NCI-H524 (cell line): ENCODE data around the gene RGCC.
"Not testable (repeated sequence)": the region's sequence is repeated elsewhere in the genome, so short reads cannot be mapped to it uniquely, and the experiment has no call there.

ENCODE experiments used
- DNase-seq, 2 experiments: peaks; one replicate each; lab custom pipeline; 2025; lab: John Stamatoyannopoulos, UW

RGCC gene

GRCh38 chr13:41490371-41491015 is 33.1 kb downstream of the RGCC start:
- no peak for DNase-seq

GRCh38 chr13:41491436-41491835 is 34.1 kb downstream of the RGCC start:
- no peak for DNase-seq

DNA sequence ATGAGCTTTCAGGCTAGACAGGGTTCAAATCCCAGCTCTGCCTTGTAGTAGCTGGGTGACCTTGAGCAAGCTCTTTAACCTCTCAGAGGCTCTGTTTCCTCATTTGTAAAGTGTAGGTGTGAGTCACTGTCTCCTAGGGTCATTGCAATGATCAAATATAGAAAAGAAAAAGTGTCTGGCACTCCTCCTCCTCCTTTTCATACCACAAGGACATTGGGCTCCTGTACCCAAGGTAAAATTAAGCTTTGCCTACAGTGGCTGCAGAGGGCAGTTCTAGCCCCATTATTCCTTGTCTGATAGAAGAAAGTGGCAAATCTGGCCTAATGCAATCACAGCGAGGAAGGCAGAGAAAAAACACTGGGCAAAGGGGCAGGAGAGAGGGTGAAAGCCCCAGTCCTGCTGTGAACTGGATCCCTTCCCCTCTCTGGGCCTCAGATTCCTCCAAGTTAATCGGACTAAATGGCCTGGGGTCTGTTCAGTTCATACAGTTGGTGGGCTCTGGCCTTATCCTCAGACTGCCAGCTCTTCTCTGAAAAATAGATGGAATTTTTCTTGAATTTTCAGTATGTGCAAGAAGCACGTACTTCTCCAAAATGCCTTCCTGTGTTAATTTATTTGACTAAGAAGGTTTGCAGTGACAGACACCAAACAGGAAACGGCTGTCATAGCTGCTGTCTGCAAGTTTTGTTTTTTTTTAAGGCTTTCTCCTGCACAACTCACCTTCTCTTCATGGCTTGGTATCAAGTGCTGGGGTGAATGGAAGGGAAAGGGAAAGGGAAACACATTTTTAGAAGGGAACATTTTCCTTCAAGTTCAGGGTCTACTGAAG is 35.3 kb downstream of the RGCC start:
- DNase-seq: no peak

GRCh38 chr13:41494202-41494601 is 36.9 kb downstream of the RGCC start:
- DNase-seq: no peak

DNA sequence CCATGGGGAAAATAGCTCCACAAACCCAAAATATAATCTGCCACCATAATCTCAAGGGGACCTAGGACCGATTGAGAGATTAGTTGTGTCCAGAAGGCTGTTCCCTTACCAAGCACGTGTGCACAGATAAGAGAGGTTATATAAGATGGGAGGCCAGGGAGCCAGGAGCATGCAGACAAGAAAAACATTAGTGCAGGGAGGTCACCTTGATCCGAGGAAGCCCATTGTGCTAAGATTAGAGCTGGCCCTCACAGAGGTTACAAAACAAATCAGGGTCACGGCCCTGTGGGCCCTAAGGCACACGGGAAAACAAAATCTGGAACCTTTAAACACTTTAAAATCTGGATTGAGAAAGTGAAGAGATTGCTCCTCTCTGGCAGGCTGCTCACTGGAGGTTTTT is 37.7 kb downstream of the RGCC start:
- no peak for DNase-seq

GRCh38 chr13:41496420-41497234 is 39.3 kb downstream of the RGCC start:
- DNase-seq: no peak

DNA sequence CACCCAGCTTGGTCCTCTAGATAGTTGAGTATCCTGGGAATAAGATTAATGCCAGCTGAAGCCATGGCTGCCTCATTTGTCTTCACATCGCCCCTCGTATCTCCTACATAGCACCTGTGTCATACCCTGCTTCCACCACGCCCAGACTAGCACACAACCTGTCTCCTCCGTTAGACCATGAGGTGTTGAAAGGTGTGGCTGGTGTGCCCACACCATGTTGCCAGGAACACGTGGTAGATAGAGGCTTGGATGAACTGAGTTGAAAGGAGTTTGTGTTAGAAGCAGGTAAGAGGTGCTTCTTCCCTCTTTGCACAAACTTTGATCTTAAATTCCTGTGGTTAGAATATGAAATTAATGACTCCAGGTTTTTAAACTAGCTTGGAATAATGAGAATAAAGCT is 40.1 kb downstream of the RGCC start:
- DNase-seq: no peak

DNA sequence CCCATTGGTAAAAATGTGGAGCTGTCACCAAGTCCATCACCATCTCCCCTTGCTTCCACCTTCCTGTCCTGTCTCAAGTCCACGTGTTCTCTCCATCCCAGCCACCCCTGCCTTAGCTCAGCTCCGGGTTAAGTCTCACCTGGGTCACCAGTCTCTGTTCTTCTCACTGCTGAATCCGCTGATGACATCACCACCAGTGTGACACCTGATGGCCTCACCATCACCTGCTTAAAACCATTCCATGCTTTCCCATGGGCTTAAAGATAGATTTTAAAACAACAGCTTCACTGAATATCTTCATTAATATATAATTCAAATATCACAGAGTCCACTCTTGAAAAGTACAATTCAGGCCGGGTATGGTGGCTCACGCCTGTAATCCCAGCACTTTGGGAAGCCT is 42.1 kb downstream of the RGCC start:
- DNase-seq: no peak

- DNase-seq: no peak
These were observed 43.2 kb downstream of the RGCC start for GRCh38 chr13:41500511-41500910.

- DNase-seq: no peak
These were observed 43.9 kb downstream of the RGCC start for GRCh38 chr13:41501281-41501680.

DNA sequence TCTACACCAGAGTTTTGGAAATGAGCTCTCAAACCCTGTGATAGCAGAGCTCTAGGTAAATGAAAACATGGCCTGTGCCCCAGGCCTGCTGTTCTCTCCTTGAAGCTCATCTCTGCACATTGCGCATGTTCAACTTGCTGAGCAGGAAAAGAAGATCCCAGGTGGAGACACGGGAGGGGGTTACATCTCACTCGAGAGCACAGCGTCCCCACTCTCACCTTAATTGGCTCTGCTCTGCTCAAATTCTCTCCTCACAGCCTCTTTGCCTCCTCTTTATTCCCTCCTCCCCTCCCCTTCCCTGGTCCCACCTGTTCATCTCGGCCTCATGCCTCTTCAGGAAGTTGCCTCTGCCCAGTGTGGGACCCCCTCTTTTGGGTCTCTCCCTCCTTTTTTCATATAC is 44.7 kb downstream of the RGCC start:
- DNase-seq: peak in 1 of 2 experiments; percentile 6

DNA sequence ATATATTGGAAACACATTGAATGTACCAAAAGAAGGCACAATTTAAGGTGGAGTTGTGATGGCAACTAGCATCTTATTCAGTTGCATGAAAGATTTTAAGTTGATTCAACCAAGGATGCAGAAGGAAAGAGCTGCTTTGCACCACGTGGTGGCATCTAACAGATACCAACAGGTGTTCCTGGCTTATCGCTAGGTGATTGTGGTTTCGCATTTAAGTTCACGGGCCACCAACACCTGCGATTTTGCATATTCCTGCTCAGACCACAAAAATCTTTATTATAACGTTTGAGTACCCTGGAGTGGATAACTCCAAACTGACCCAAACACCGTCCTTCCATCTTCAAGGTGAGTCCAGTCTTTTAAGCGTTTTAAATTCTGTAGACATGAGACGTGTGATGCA is 45.3 kb downstream of the RGCC start:
- DNase-seq: no peak

GRCh38 chr13:41503356-41503755 is 46.0 kb downstream of the RGCC start:
- no peak for DNase-seq

- not testable (repeated sequence) for DNase-seq
These were observed 47.3 kb downstream of the RGCC start for GRCh38 chr13:41504657-41505056.

GRCh38 chr13:41505209-41505835 is 48.0 kb downstream of the RGCC start:
- DNase-seq: no peak

DNA sequence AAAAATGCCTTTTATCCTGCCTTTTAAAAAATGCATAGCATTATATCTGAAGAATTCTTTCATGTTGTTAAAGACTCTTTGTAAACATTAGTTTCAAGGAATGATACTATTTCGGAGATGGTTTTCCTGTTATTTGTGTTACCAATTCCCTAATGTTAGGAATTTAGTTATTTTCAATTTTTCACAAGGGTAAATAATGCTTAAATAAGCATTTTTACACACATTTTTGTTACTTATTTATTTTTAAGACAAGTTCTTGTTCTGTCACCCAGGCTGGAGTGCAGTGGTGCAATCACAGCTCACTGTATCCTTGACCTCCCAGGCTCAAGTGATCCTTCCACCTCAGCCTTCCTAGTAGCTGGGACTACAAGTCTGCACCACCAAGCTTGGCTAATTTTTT is 49.0 kb downstream of the RGCC start:
- no peak for DNase-seq

GRCh38 chr13:41509971-41510370 is 52.6 kb downstream of the RGCC start:
- no peak for DNase-seq

DNA sequence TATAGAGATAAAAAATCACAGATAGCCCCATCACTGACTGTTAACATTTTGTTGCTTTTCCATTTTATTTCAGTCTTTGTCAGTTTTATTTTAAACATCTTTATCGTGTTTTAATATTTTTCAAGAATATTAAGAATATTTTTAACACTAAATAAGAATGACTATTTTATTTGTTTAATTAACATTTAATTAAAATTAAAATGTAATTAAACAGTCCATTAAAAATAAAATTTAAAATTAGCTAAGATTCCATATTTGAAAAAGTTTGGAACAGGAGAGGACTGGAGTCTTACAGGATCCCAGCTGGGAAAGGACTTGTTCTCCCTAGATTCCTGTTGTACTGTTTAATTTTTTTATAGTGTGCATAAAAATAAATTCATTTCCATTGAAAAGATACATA is 54.5 kb downstream of the RGCC start:
- DNase-seq: no peak

- DNase-seq: no peak
These were observed 55.1 kb downstream of the RGCC start for GRCh38 chr13:41512441-41512840.

DNA sequence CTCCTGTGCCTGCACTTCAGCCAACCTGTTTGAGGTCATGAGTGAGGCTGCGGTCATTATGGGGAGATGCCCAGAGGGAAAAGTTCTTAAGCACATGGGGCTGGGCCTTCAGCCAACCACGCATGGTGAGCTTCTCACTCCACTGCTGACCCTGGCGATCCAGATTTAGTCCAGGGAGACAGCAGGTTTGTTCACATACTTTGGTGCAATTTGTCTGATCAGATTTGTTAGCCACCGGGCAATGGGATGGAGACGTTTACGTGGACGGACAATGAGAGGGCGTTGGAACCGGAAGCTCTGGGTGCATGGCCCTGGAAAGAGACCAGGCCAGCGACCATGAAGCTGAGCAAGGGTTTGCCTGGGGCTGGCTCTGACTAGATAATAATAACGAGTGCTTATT is 56.2 kb downstream of the RGCC start:
- DNase-seq: no peak

DNA sequence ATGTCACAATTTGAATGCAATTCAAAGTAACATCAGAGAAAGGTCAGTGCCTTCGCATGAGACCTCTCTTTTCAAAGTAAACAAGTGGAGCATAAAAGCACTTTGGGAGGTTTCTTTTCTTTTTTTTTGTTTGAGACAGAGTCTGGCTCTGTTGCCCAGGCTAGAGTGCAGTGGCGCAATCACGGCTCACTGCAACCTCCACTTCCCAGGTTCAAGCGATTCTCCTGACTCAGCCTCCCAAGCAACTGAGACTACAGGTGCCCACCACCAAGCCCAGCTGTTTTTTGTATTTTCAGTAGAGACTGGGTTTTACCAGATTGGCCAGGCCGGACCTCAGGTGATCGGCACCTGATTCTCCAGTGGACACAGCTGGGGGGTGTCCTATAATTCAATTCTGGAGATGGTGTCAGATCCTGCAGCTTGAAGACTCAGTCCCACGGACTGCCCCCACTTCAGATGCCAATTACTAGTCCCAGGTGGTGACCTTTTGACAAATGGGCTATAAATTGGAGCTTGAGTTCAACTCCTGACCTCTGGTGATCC is 57.6 kb downstream of the RGCC start:
- DNase-seq: no peak

DNA sequence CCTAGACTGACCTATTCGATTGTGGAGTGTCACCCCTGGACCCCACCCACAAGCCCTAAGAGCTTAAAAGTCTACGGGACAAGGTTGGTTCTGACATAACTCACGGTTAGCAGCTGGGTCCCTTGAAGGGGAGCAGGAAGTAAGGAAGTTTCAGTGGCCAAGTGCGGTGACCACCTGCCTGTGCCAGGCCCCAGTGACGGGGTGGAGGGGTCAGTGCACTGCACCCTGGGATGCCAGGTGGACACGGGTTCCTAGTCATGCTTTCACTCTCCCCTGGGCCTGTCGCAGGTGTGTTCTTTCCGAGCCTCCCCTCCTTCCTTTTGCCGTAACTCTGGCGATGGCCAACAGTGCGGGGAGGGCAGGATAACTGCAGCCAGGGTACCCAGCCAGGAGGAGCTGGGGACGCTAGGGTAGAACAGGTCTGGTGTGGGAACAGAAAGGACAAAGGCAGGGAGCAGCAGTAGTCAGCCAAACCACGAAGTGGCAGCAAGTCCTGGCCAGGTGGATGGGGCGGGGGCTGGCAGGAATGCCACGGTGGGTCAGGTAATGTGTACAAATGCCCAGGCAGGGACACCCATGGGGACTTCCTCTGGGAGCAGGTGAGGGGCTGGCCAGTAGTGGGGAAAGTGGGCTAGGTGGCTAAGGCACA is 58.3 kb downstream of the RGCC start:
- DNase-seq: no peak
